ENCODE measurements around the gene SLC35C1. TPM values are rescaled to one million over a fixed set of nuclear protein-coding genes. Genes with fewer than 3 reads are reported as not detected.
"Not testable (repeated sequence)": the region's sequence is repeated elsewhere in the genome, so short reads cannot be mapped to it uniquely, and the experiment has no call there.

The SLC35C1 gene
- total RNA-seq, 1 donor from 2014 or later: 2.6 TPM

GRCh38 chr11:45818961-45819605, 14.1 kb downstream of the SLC35C1 start:
- Histone ChIP-seq H3K27ac (ENCODE audit: low read depth, low read length) (no peak overlapping the region), H3K4me3 (ENCODE audit: low read length in 3 of 3) (no peak overlapping the region), H3K9ac (ENCODE audit: low read depth in 1 of 3, low read length in 3 of 3) (no peak overlapping the region), H3K4me1 (ENCODE audit: control insufficient read depth in 3 of 3, insufficient read depth in 3 of 3, low read length in 3 of 3) (no peaks in the 10 kb centered on the region), H3K9me3 (ENCODE audit: control insufficient read depth in 3 of 3, low read length in 3 of 3) (no peaks in the 10 kb centered on the region), H3K36me3 (ENCODE audit: control insufficient read depth in 3 of 3, insufficient read depth in 3 of 3, low read length in 3 of 3) (no peaks in the 10 kb centered on the region), H3K27me3 (ENCODE audit: control insufficient read depth in 3 of 3, insufficient read depth in 3 of 3, low read length in 3 of 3) (no peaks in the 10 kb centered on the region)

- Histone ChIP-seq H3K27ac (ENCODE audit: low read depth, low read length) (no peak overlapping the region), H3K36me3 (ENCODE audit: control insufficient read depth in 3 of 3, insufficient read depth in 3 of 3, low read length in 3 of 3) (no peaks in the 10 kb centered on the region), H3K4me3 (ENCODE audit: low read length in 3 of 3) (no peak overlapping the region), H3K4me1 (ENCODE audit: control insufficient read depth in 3 of 3, insufficient read depth in 3 of 3, low read length in 3 of 3) (no peaks in the 10 kb centered on the region), H3K9me3 (ENCODE audit: control insufficient read depth in 3 of 3, low read length in 3 of 3) (no peaks in the 10 kb centered on the region), H3K27me3 (ENCODE audit: control insufficient read depth in 3 of 3, insufficient read depth in 3 of 3, low read length in 3 of 3) (no peaks in the 10 kb centered on the region), H3K9ac (ENCODE audit: low read depth in 1 of 3, low read length in 3 of 3) (no peak overlapping the region)
These were observed 15.4 kb downstream of the SLC35C1 start for GRCh38 chr11:45820211-45820857.

GRCh38 chr11:45826492-45826891, 21.5 kb downstream of the SLC35C1 start:
- H3K4me1 ChIP-seq (ENCODE audit: control insufficient read depth in 3 of 3, insufficient read depth in 3 of 3, low read length in 3 of 3): peaks cover 5 to 11% (median 6%) of the 10 kb centered on the region in 3 donors
- not testable (repeated sequence) for H3K9me3 ChIP-seq (ENCODE audit: control insufficient read depth in 3 of 3, low read length in 3 of 3); H3K27me3 ChIP-seq (ENCODE audit: control insufficient read depth in 3 of 3, insufficient read depth in 3 of 3, low read length in 3 of 3); H3K9ac ChIP-seq (ENCODE audit: low read depth in 1 of 3, low read length in 3 of 3); H3K4me3 ChIP-seq (ENCODE audit: low read length in 3 of 3); H3K36me3 ChIP-seq (ENCODE audit: control insufficient read depth in 3 of 3, insufficient read depth in 3 of 3, low read length in 3 of 3); H3K27ac ChIP-seq (ENCODE audit: low read depth, low read length)

- H3K27me3 ChIP-seq (ENCODE audit: control insufficient read depth in 3 of 3, insufficient read depth in 3 of 3, low read length in 3 of 3): no peaks in the 10 kb centered on the region
These were observed 22.2 kb downstream of the SLC35C1 start for GRCh38 chr11:45827123-45827522.

GRCh38 chr11:45828996-45829395, 24.0 kb downstream of the SLC35C1 start:
- no peaks in the 10 kb centered on the region for H3K27me3 ChIP-seq (ENCODE audit: control insufficient read depth in 3 of 3, insufficient read depth in 3 of 3, low read length in 3 of 3)
- H3K9me3 ChIP-seq (ENCODE audit: control insufficient read depth in 3 of 3, low read length in 3 of 3): peaks cover 0 to 3% (median 0%) of the 10 kb centered on the region in 3 donors
- H3K4me1 ChIP-seq (ENCODE audit: control insufficient read depth in 3 of 3, insufficient read depth in 3 of 3, low read length in 3 of 3): peaks cover 5 to 11% (median 6%) of the 10 kb centered on the region in 3 donors
- H3K36me3 ChIP-seq (ENCODE audit: control insufficient read depth in 3 of 3, insufficient read depth in 3 of 3, low read length in 3 of 3): no peaks in the 10 kb centered on the region
- H3K9ac ChIP-seq (ENCODE audit: low read depth in 1 of 3, low read length in 3 of 3): no peak overlapping the region
- H3K4me3 ChIP-seq (ENCODE audit: low read length in 3 of 3): no peak overlapping the region
- no peak overlapping the region for H3K27ac ChIP-seq (ENCODE audit: low read depth, low read length)

More at GRCh38 chr11:45827123-45827522, 22.2 kb downstream of the SLC35C1 start:
- Histone ChIP-seq H3K9me3 (ENCODE audit: control insufficient read depth in 3 of 3, low read length in 3 of 3) (peaks cover 0 to 3% (median 0%) of the 10 kb centered on the region in 3 donors), H3K4me1 (ENCODE audit: control insufficient read depth in 3 of 3, insufficient read depth in 3 of 3, low read length in 3 of 3) (peaks cover 5 to 11% (median 6%) of the 10 kb centered on the region in 3 donors), H3K4me3 (ENCODE audit: low read length in 3 of 3) (no peak overlapping the region), H3K9ac (ENCODE audit: low read depth in 1 of 3, low read length in 3 of 3) (no peak overlapping the region), H3K27ac (ENCODE audit: low read depth, low read length) (no peak overlapping the region), H3K36me3 (ENCODE audit: control insufficient read depth in 3 of 3, insufficient read depth in 3 of 3, low read length in 3 of 3) (no peaks in the 10 kb centered on the region)

- Histone ChIP-seq H3K36me3 (ENCODE audit: control insufficient read depth in 3 of 3, insufficient read depth in 3 of 3, low read length in 3 of 3) (no peaks in the 10 kb centered on the region), H3K9ac (ENCODE audit: low read depth in 1 of 3, low read length in 3 of 3) (no peak overlapping the region), H3K4me3 (ENCODE audit: low read length in 3 of 3) (no peak overlapping the region), H3K27me3 (ENCODE audit: control insufficient read depth in 3 of 3, insufficient read depth in 3 of 3, low read length in 3 of 3) (no peaks in the 10 kb centered on the region), H3K4me1 (ENCODE audit: control insufficient read depth in 3 of 3, insufficient read depth in 3 of 3, low read length in 3 of 3) (peaks cover 5 to 11% (median 6%) of the 10 kb centered on the region in 3 donors), H3K9me3 (ENCODE audit: control insufficient read depth in 3 of 3, low read length in 3 of 3) (peaks cover 0 to 3% (median 0%) of the 10 kb centered on the region in 3 donors), H3K27ac (ENCODE audit: low read depth, low read length) (no peak overlapping the region)
These were observed 25.6 kb downstream of the SLC35C1 start for GRCh38 chr11:45830596-45830995.

- no peaks in the 10 kb centered on the region for H3K27me3 ChIP-seq (ENCODE audit: control insufficient read depth in 3 of 3, insufficient read depth in 3 of 3, low read length in 3 of 3)
- H3K9ac ChIP-seq (ENCODE audit: low read depth in 1 of 3, low read length in 3 of 3): no peak overlapping the region
- H3K9me3 ChIP-seq (ENCODE audit: control insufficient read depth in 3 of 3, low read length in 3 of 3): no peaks in the 10 kb centered on the region
- no peak overlapping the region for H3K27ac ChIP-seq (ENCODE audit: low read depth, low read length)
- no peak overlapping the region for H3K4me3 ChIP-seq (ENCODE audit: low read length in 3 of 3)
- H3K4me1 ChIP-seq (ENCODE audit: control insufficient read depth in 3 of 3, insufficient read depth in 3 of 3, low read length in 3 of 3): peaks cover 5 to 11% (median 6%) of the 10 kb centered on the region in 3 donors
- no peaks in the 10 kb centered on the region for H3K36me3 ChIP-seq (ENCODE audit: control insufficient read depth in 3 of 3, insufficient read depth in 3 of 3, low read length in 3 of 3)
These were observed 28.0 kb downstream of the SLC35C1 start for GRCh38 chr11:45832811-45833441.

GRCh38 chr11:45833761-45834160, 28.8 kb downstream of the SLC35C1 start:
- Histone ChIP-seq H3K4me1 (ENCODE audit: control insufficient read depth in 3 of 3, insufficient read depth in 3 of 3, low read length in 3 of 3) (peaks cover 5 to 11% (median 6%) of the 10 kb centered on the region in 3 donors), H3K9me3 (ENCODE audit: control insufficient read depth in 3 of 3, low read length in 3 of 3) (no peaks in the 10 kb centered on the region)

GRCh38 chr11:45834298-45834756, 29.4 kb downstream of the SLC35C1 start:
- Histone ChIP-seq H3K27me3 (ENCODE audit: control insufficient read depth in 3 of 3, insufficient read depth in 3 of 3, low read length in 3 of 3) (no peaks in the 10 kb centered on the region), H3K36me3 (ENCODE audit: control insufficient read depth in 3 of 3, insufficient read depth in 3 of 3, low read length in 3 of 3) (no peaks in the 10 kb centered on the region), H3K4me1 (ENCODE audit: control insufficient read depth in 3 of 3, insufficient read depth in 3 of 3, low read length in 3 of 3) (peaks cover 5 to 11% (median 6%) of the 10 kb centered on the region in 3 donors), H3K9me3 (ENCODE audit: control insufficient read depth in 3 of 3, low read length in 3 of 3) (no peaks in the 10 kb centered on the region), H3K9ac (ENCODE audit: low read depth in 1 of 3, low read length in 3 of 3) (no peak overlapping the region), H3K27ac (ENCODE audit: low read depth, low read length) (no peak overlapping the region), H3K4me3 (ENCODE audit: low read length in 3 of 3) (no peak overlapping the region)

More at GRCh38 chr11:45833761-45834160, 28.8 kb downstream of the SLC35C1 start:
- Histone ChIP-seq H3K36me3 (ENCODE audit: control insufficient read depth in 3 of 3, insufficient read depth in 3 of 3, low read length in 3 of 3) (no peaks in the 10 kb centered on the region), H3K27me3 (ENCODE audit: control insufficient read depth in 3 of 3, insufficient read depth in 3 of 3, low read length in 3 of 3) (no peaks in the 10 kb centered on the region), H3K9ac (ENCODE audit: low read depth in 1 of 3, low read length in 3 of 3) (no peak overlapping the region), H3K4me3 (ENCODE audit: low read length in 3 of 3) (no peak overlapping the region), H3K27ac (ENCODE audit: low read depth, low read length) (no peak overlapping the region)

- Histone ChIP-seq H3K4me3 (ENCODE audit: low read length in 3 of 3) (no peak overlapping the region), H3K9ac (ENCODE audit: low read depth in 1 of 3, low read length in 3 of 3) (no peak overlapping the region), H3K27me3 (ENCODE audit: control insufficient read depth in 3 of 3, insufficient read depth in 3 of 3, low read length in 3 of 3) (no peaks in the 10 kb centered on the region), H3K4me1 (ENCODE audit: control insufficient read depth in 3 of 3, insufficient read depth in 3 of 3, low read length in 3 of 3) (peaks cover 3 to 5% (median 4%) of the 10 kb centered on the region in 3 donors), H3K36me3 (ENCODE audit: control insufficient read depth in 3 of 3, insufficient read depth in 3 of 3, low read length in 3 of 3) (no peaks in the 10 kb centered on the region), H3K9me3 (ENCODE audit: control insufficient read depth in 3 of 3, low read length in 3 of 3) (no peaks in the 10 kb centered on the region), H3K27ac (ENCODE audit: low read depth, low read length) (no peak overlapping the region)
These were observed 34.3 kb downstream of the SLC35C1 start for GRCh38 chr11:45839204-45839603.
